K562 (cell line): ENCODE data around the gene SLIT1. TPM values are rescaled to one million over a fixed set of nuclear protein-coding genes. Genes with fewer than 3 reads are reported as not detected.

Source experiments
- ADNP ChIP-seq: fragments of 200-800 bp; sonication (Bioruptor generic); IDR thresholded peaks from 2 replicates; pipeline ENCODE4 v1.6.1; 2016; ENCODE audit warnings: missing genetic modification characterization, missing compliant biosample characterization
- CBFB ChIP-seq: sonication (generic); formaldehyde crosslinking; IDR thresholded peaks from 2 replicates; pipeline ENCODE4 v1.4.0; 2020; ENCODE audit warnings: mild to moderate bottlenecking, missing genetic modification reagents
- HMBOX1 ChIP-seq: sonication (generic); IDR thresholded peaks from 2 replicates; pipeline ENCODE4 v1.6.1; 2016
- KLF16 ChIP-seq: IDR thresholded peaks from 2 replicates; pipeline ENCODE4 v1.6.1; 2016; ENCODE audit warnings: antibody characterized with exemption
- MXI1 ChIP-seq: IDR thresholded peaks from 2 replicates; pipeline ENCODE4 v1.6.1; 2011; ENCODE audit warnings: low read depth, mild to moderate bottlenecking, improper control_type of control experiment, low read length
- MYNN ChIP-seq, 2 experiments: sonication (generic); formaldehyde crosslinking in 1 of 2; IDR thresholded peaks; 2 replicates each; pipeline versions ENCODE4 v1.5.0 to v1.6.1; 2016 to 2020; ENCODE audit warnings: antibody characterized with exemption in 1 of 2, missing genetic modification reagents in 1 of 2
- RCOR1 ChIP-seq, 2 experiments: IDR thresholded peaks; 2 replicates each; pipeline ENCODE4 v1.6.1; 2012; ENCODE audit warnings: low read depth in 2 of 2, low read length in 2 of 2, borderline replicate concordance in 1 of 2, improper control_type of control experiment in 1 of 2
- TBP ChIP-seq: optimal IDR thresholded peaks from 2 replicates; pipeline ENCODE3; 2011; ENCODE audit warnings: low read depth, low read length, improper control_type of control experiment
- THAP12 ChIP-seq: fragments of 250-450 bp; sonication (Bioruptor Pico); IDR thresholded peaks from 2 replicates; pipeline ENCODE4 v1.9.0; 2021; ENCODE audit warnings: mild to moderate bottlenecking, inconsistent platforms
- ZBTB12 ChIP-seq: fragments of 250-450 bp; sonication (Bioruptor Pico); IDR thresholded peaks from 2 replicates; pipeline ENCODE4 v1.4.0; 2020
- ZNF41 ChIP-seq: fragments of 250-450 bp; sonication (Bioruptor Pico); conservative IDR thresholded peaks from 2 replicates; pipeline ENCODE4 v1.4.0; 2020; ENCODE audit warnings: mild to moderate bottlenecking
- ZNF431 ChIP-seq: sonication (generic); formaldehyde crosslinking; IDR thresholded peaks from 2 replicates; pipeline ENCODE4 v1.8.0; 2022; ENCODE audit warnings: mild to moderate bottlenecking, missing genetic modification reagents
- polyA plus RNA-seq, 8 experiments: library from polyadenylated mRNA; depleted of rRNA in 4 of 8; stranded (reverse) in 5 of 8; unstranded in 3 of 8; fragments of >200 nt; fragmentation: Nextera tagmentation in 2 of 8; fragmentation: Illumina TruSeq in 1 of 8; extraction: Ambion mirVana in 2 of 8; extraction: Trizol in 1 of 8; gene quantifications; 2 replicates each; pipeline versions ENCODE4 v1.2.1 to v1.2.3, GENCODE V29; 2011 to 2014; ENCODE audit warnings: inconsistent platforms in 1 of 8, missing spikeins in 1 of 8
- total RNA-seq, 7 experiments: library from RNA; depleted of rRNA in 6 of 7; stranded (reverse); fragments of >200 nt in 6 of 7; fragmentation: Illumina TruSeq in 2 of 7; extraction: Trizol in 2 of 7; gene quantifications; 2 replicates each; pipeline versions ENCODE4 v1.2.1 to v1.2.3, GENCODE V29; 2011 to 2021; ENCODE audit warnings: low replicate concordance in 1 of 7
- TF ChIP-seq, protein P1 (sequence below): IDR thresholded peaks from 2 replicates; pipeline ENCODE4 v1.6.1; 2016; ENCODE audit warnings: missing genetic modification characterization, missing compliant biosample characterization
- TF ChIP-seq, protein P2 (sequence below): fragments of 450-650 bp; IDR thresholded peaks from 2 replicates; pipeline ENCODE4 v1.6.1; 2016; ENCODE audit warnings: mild to moderate bottlenecking

The SLIT1 gene
- total and polyA plus RNA-seq, 9 of the 15 experiments (the other 6 are each of a cell fraction or from before 2014, with no cell fraction given): 0.01 to 0.11 (median 0.04) TPM; not detected in 3

- no peak for TF ChIP-seq ZNF431
- TF ChIP-seq, protein P1, sequence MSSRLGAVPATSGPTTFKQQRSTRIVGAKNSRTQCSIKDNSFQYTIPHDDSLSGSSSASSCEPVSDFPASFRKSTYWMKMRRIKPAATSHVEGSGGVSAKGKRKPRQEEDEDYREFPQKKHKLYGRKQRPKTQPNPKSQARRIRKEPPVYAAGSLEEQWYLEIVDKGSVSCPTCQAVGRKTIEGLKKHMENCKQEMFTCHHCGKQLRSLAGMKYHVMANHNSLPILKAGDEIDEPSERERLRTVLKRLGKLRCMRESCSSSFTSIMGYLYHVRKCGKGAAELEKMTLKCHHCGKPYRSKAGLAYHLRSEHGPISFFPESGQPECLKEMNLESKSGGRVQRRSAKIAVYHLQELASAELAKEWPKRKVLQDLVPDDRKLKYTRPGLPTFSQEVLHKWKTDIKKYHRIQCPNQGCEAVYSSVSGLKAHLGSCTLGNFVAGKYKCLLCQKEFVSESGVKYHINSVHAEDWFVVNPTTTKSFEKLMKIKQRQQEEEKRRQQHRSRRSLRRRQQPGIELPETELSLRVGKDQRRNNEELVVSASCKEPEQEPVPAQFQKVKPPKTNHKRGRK (tag): no peak
- TF ChIP-seq, protein P2, sequence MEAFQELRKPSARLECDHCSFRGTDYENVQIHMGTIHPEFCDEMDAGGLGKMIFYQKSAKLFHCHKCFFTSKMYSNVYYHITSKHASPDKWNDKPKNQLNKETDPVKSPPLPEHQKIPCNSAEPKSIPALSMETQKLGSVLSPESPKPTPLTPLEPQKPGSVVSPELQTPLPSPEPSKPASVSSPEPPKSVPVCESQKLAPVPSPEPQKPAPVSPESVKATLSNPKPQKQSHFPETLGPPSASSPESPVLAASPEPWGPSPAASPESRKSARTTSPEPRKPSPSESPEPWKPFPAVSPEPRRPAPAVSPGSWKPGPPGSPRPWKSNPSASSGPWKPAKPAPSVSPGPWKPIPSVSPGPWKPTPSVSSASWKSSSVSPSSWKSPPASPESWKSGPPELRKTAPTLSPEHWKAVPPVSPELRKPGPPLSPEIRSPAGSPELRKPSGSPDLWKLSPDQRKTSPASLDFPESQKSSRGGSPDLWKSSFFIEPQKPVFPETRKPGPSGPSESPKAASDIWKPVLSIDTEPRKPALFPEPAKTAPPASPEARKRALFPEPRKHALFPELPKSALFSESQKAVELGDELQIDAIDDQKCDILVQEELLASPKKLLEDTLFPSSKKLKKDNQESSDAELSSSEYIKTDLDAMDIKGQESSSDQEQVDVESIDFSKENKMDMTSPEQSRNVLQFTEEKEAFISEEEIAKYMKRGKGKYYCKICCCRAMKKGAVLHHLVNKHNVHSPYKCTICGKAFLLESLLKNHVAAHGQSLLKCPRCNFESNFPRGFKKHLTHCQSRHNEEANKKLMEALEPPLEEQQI: peak; percentile 55; the same call in 1 of the 2 replicates
- no peak for TF ChIP-seq ADNP (tag)
- no peak for TF ChIP-seq THAP12 (CRISPR knock-in tag)
- no peak for TF ChIP-seq KLF16
- TF ChIP-seq CBFB (CRISPR knock-in tag): no peak
- TF ChIP-seq ZBTB12 (CRISPR knock-in tag): no peak
- TF ChIP-seq MYNN (IDR thresholded peaks at IDR 0.05): no peak
- no peak for TF ChIP-seq MYNN (CRISPR knock-in tag; IDR thresholded peaks at IDR 0.05)
- no peak for TF ChIP-seq TBP
- TF ChIP-seq RCOR1 (IDR thresholded peaks at IDR 0.05; ENCODE audit: borderline replicate concordance in 1 of 2, low read depth in 2 of 2, low read length in 2 of 2): peak in 1 of 2 experiments; percentile 85; a peak in 1 of 4 replicates
- no peak for TF ChIP-seq HMBOX1
- TF ChIP-seq MXI1: no peak
- TF ChIP-seq ZNF41 (CRISPR knock-in tag): no peak
Measured at GRCh38 chr10:97081621-97082235, 104.0 kb downstream of the SLIT1 start (continued).
